ENCODE results near the gene EPHA1.
A peak's percentile ranks its signal among the peaks of the same experiment; 100 is the strongest.
"Not testable (repeated sequence)": the region's sequence is repeated elsewhere in the genome, so short reads cannot be mapped to it uniquely, and the experiment has no call there.

EPHA1 gene

DNA sequence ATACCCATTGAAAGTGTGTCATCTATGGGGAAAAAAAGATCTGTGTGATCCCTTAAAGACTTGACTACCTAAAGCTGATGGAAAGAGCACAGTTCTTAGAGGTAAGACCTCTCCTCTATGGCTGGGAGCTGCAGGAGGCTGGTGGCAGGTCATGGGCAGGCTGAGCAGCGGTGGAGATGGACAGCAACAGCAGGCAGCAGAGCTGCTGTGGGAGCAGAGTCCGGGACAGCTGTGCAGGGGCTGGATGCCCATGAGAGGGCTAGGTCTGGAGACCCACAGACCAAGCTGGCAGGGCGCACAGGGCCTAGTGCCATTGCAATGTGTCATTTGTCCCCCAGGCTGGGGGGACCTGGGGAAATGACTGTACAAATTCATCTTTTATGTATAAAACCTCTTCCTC is 13.4 kb upstream of the EPHA1 start:
- no peak for DNase-seq (ENCODE audit: low read depth in 1 of 2, low spot score in 1 of 2)
- TF ChIP-seq JUND (IDR thresholded peaks at IDR 0.05; ENCODE audit: low read depth): no peak

DNA sequence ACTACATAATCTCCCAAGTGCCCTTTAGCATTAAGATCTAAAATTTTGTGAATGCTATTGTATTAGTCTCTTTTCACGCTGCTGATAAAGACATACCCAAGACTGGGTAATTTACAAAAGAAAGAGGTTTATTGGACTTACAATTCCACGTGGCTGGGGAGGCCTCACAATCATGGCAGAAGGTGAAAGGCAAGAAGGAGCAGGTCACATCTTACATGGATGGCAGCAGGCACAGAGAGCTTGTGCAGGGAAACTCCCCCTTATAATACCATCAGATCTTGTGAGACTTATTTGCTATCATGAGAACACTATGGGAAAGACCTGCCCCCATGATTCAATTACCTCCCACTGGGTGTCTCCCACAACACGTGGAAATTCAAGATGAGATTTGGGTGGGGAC is 12.0 kb upstream of the EPHA1 start:
- DNase-seq (ENCODE audit: low read depth in 1 of 2, low spot score in 1 of 2); in situ Hi-C loops (cut with HindIII; ENCODE audit: low pct_unique_long_range_greater_than_20kb, low sequenced_read_pairs): not testable (repeated sequence)

More for the DNA sequence above, 13.4 kb upstream of the EPHA1 start:
- in situ Hi-C loops (cut with HindIII; ENCODE audit: low pct_unique_long_range_greater_than_20kb, low sequenced_read_pairs): no loop called here

DNA sequence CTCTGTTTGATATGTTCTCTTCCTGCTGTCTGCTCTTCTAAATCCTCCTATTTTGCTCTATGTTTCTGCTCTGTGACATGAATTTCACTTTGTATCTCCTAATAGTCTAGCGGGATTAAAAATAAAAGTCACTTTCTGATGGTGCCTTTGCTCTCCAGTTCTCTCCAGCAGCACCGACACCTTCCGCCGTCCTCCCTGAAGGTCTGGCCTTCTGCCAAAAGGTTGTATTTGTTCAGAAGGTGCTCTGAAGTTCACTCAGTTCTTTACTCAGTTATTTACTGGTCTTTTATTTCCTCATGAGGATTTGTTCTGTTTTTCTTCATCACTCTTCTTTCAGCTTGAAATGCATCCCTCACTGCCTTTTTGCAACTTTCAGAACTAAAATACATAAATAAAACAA is 11.2 kb upstream of the EPHA1 start:
- TF ChIP-seq JUND (IDR thresholded peaks at IDR 0.05; ENCODE audit: low read depth): no peak
- peak in 1 of 2 experiments; percentile 74 for DNase-seq (ENCODE audit: low read depth in 1 of 2, low spot score in 1 of 2)
- in situ Hi-C loops (cut with HindIII; ENCODE audit: low pct_unique_long_range_greater_than_20kb, low sequenced_read_pairs): no loop called here

DNA sequence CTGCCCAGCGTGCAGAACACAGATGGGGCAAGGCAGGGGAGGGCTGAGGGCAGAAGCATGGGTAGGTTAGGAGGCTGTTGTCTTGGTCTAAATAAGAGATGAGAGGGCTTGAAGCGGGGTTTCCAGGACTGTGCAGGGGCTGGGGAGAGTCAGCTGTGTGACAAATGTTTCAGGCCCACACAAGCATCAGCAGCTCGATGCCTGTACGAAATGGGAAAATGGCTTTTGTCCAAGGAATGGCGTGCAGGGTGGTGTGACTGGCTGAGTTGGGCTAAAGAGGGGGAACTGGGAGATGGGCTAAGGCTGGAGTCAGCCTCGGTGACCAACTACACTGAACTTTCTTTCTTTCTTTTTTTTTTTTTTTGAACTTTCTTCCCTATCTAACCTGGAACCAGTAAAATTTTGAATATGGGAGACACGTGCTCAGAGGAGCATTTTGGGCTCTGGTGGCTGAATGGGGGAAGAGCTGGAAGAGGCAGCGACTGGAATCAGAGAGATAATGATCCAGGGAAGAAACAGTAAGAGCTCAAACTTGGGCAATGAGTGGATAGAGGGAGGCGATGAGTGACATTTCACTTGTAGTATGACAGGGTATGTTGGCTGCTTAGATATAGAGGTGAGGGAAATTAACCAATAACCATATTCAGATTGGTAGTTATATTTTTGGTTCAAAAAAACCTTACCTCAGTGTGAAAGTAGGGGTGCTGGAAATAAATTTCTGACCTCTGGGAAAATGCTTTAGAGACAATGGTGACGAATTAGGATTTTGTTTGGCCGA is 10.2 kb upstream of the EPHA1 start:
- in situ Hi-C loops (cut with HindIII; ENCODE audit: low pct_unique_long_range_greater_than_20kb, low sequenced_read_pairs): no loop called here

DNA sequence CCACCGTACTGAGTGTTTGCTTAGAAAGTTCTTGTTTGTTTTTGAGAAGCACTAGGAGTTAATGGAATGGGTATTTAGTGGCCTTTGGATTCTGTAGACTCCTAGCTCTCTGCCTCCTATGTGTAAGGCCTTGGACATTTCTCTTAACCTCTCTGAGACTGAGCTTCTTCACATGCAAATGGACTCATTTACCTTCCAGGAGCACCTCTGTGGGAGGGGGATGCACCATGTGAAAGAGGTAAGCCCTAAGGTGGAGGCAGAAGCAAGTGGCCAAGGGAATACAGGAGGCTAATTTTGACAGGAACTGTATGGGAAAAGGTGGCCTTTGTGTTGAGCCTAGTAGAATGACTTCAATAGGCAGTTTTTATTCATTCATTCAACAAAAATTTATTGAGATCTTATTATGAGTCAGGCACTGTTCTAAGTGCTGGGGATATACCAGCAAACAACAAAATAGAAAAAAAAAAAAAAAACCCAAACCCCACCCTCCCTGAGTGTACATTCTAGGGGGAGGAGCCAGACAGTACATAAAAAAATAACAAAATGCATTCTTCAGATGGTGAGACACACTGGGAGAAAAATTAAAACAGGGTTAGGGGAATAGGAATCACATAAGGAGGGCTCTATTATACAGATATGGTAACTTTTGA is 9.2 kb upstream of the EPHA1 start:
- no peak for TF ChIP-seq JUND (IDR thresholded peaks at IDR 0.05; ENCODE audit: low read depth)
- in situ Hi-C loops (cut with HindIII; ENCODE audit: low pct_unique_long_range_greater_than_20kb, low sequenced_read_pairs): no loop called here
- no peak for DNase-seq (ENCODE audit: low read depth in 1 of 2, low spot score in 1 of 2)

More for the DNA sequence above, 10.2 kb upstream of the EPHA1 start:
- TF ChIP-seq JUND (IDR thresholded peaks at IDR 0.05; ENCODE audit: low read depth): no peak
- no peak for DNase-seq (ENCODE audit: low read depth in 1 of 2, low spot score in 1 of 2)

DNA sequence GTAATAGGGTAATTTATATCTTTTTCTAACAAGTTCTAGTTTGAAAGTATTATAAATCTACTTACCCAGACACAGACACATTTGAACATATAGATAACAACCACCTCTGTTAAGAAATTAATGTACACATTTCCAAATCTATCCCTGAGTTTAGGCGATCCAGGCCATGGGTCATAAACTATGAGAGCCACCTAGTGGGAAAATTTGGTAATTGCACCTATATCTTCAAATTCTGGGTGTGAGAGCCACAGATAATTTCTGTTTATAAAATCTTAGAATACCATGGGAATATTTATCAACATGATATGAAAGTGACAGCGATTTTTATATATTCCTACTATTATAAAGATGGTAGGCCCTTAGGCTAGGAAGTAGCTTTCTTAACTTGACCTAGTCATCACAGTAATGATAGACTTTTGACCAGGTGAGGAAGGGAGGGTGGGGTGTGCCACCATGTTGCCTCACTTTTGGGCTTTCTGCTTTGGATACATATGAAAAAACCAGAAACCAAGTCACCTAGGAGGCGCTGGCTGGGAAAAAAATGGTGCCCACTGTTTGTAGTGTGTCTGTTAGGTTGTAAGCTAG is 8.0 kb upstream of the EPHA1 start:
- TF ChIP-seq JUND (IDR thresholded peaks at IDR 0.05; ENCODE audit: low read depth): no peak
- peak; percentile 47 to 60 for DNase-seq (ENCODE audit: low read depth in 1 of 2, low spot score in 1 of 2)
- in situ Hi-C loops (cut with HindIII; ENCODE audit: low pct_unique_long_range_greater_than_20kb, low sequenced_read_pairs): no loop called here

DNA sequence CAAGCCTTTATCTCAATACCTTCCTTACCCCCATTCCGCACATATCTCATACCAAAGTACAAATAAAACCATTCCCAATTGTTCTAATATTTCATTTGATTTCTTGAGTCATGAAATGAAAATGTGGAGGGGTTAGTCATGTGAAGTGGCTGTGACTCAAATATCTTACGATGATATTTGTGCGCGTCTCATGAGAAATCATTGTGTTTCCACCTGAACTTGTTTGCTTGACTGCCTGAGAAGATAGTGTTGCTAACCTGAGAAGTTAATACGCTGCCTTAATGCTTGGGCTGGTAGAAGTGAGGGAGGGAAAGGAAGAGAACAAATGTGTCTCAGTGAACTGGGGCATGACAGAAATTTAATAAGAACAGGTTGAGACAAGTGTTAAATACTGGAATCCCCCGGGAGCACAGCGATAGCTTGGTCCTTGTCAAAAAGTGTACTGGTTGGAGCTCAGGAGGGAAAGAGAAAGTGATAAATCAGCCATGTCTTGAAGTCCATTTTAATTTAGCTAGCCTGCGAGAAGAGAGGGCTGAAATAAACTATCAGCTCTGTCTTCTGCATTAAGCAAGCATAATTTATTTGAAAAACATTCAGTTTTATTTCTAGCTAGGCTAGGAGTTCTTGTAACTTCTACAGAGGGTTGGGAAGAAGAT is 7.2 kb upstream of the EPHA1 start:
- DNase-seq (ENCODE audit: low read depth in 1 of 2, low spot score in 1 of 2): no peak
- TF ChIP-seq JUND (IDR thresholded peaks at IDR 0.05; ENCODE audit: low read depth): no peak
- in situ Hi-C loops (cut with HindIII; ENCODE audit: low pct_unique_long_range_greater_than_20kb, low sequenced_read_pairs): no loop called here

DNA sequence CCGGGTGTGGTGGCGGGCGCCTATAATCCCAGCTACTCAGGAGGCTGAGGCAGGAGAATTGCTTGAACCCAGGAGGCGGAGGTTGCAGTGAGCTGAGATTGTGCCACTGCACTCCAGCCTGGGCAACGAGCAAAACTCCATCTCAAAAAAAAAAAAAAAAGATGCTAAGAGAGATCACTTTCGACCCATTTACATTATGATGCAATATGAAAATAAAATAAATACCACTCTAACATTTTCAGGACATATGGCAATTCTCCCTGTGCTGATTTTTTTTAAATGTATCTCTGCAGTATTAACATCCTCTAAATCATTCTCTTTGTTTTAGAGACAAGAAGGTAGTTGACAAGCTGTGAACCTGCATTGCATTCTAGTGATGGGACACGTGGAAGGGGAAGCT is 6.6 kb upstream of the EPHA1 start:
- DNase-seq (ENCODE audit: low read depth in 1 of 2, low spot score in 1 of 2); in situ Hi-C loops (cut with HindIII; ENCODE audit: low pct_unique_long_range_greater_than_20kb, low sequenced_read_pairs): not testable (repeated sequence)

DNA sequence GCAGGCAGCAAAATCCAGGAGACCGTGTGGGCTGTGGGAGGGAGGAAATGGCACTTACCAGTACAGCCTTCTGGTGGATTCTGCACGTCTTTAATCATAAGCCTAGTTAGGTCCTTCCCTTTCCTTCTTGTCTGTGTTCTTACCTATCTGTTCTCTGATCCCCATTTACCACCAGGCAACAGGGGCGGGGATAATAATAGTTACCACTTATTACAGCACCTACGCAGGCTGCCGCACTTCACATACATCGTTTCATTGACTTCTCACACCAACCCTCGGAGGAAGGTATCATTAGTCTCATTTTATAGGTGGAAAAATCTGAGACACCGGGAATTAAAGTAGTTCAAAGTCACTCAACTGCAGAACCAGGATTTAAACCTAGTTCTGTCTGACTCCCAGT is 4.5 kb upstream of the EPHA1 start:
- no peak for DNase-seq (ENCODE audit: low read depth in 1 of 2, low spot score in 1 of 2)
- in situ Hi-C loops (cut with HindIII; ENCODE audit: low pct_unique_long_range_greater_than_20kb, low sequenced_read_pairs): no loop called here
- TF ChIP-seq JUND (IDR thresholded peaks at IDR 0.05; ENCODE audit: low read depth): no peak

DNA sequence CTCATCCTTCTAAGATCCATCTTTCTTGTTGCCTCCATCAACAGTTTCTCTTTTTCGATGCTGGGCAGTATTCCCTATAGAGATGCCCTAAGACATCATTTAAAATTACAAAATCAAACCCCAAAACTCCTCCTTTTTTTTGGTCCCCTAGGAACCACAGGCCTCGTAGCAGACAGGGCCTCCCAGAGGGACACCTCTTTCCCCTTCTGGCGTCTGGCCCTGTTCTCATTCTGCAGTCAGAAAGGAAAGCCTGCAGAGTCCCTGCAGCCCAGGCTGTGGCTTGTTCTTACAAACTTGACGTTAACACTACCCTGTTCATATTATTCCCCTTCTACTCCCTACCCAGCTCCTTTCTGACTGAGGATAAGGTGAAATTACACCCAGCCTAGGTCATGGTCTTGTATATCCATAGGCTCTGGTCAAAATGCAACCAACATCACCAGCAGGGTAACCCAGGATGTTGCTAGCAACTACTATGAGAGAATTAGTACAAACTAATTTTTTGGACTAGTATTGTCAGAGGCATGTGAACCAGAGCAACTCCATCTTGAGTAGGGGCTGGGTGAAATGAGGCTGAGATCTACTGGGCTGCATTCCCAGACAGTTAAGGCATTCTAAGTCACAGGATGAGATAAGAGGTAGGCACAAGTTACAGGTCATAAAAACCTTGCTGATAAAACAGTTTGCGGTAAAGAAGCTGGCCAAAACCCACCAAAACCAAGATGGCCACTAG is 3.5 kb upstream of the EPHA1 start:
- DNase-seq (ENCODE audit: low read depth in 1 of 2, low spot score in 1 of 2): no peak
- in situ Hi-C loops (cut with HindIII; ENCODE audit: low pct_unique_long_range_greater_than_20kb, low sequenced_read_pairs): no loop called here
- no peak for TF ChIP-seq JUND (IDR thresholded peaks at IDR 0.05; ENCODE audit: low read depth)

DNA sequence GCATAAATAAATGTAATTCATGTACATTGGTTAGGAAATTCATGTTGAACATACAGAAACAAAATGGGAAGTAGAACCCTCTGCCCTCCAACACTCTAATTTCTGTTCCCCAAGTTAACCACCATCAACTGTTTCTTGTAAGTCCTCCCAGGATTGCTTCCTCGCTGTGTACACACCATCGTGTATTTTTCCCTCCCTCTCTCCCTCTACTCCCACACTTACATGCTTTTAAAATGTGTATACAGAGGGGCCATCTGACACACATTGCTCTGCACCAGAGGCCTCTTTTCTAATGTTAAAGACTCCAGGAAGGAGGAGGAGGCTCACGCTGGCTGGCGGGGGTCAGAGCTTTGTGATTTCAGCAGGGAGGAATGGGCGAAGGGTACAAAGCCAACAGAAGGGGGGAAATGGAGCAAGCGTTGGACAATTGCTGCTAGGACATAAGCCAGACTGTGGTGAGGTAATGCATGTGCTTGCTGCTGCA is 1.9 kb upstream of the EPHA1 start:
- no peak for TF ChIP-seq JUND (IDR thresholded peaks at IDR 0.05; ENCODE audit: low read depth)
- in situ Hi-C loops (cut with HindIII; ENCODE audit: low pct_unique_long_range_greater_than_20kb, low sequenced_read_pairs): no loop called here
- no peak for DNase-seq (ENCODE audit: low read depth in 1 of 2, low spot score in 1 of 2)

DNA sequence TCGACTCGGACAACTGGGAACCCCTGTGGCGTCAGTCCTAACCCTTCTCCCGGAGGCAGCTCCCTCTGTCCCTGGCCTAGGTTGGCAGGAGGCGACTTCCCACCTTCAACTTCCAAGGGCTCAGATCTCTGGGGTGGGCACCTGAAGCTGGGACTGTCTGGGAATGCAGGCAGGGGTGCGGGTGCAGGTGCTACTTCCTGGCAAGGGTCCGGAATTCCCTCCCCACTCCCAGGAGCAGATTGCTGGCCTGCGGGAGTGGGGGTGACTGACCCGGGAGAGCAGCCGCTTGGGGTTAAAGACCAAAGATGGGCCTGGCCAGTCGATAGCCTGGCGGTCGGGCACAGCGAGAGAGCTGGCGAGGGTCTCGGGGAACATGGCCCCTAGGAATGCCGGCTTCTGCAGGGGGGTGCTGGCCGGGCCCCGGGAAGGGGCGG is 387 bp downstream of the EPHA1 start:
- in situ Hi-C loops (cut with HindIII; ENCODE audit: low pct_unique_long_range_greater_than_20kb, low sequenced_read_pairs): no loop called here
- DNase-seq (ENCODE audit: low read depth in 1 of 2, low spot score in 1 of 2): no peak
- no peak for TF ChIP-seq JUND (IDR thresholded peaks at IDR 0.05; ENCODE audit: low read depth)

All from T47D (cell line).